Thyroid gland (tissue), 4 donors: ENCODE measurements around the gene SNX13.

ENCODE experiments used
- POLR2A ChIP-seq, 2 donors: fragments of 450-650 bp; IDR thresholded peaks; one replicate each; pipeline ENCODE4 v1.6.1; 2017; ENCODE audit warnings: antibody characterized with exemption in 2 of 2, mild to moderate bottlenecking in 2 of 2, moderate library complexity in 1 of 2
- TF ChIP-seq, protein P1 (sequence below), 6 experiments: fragments of 200-600 bp in 3 of 6; fragments of 450-650 bp in 3 of 6; sonication (generic) in 3 of 6; IDR thresholded peaks; one replicate each; pipeline ENCODE4 v1.5.1; 2016 to 2019; ENCODE audit warnings: antibody characterized with exemption in 6 of 6, mild to moderate bottlenecking in 2 of 6, inconsistent platforms in 1 of 6, moderate library complexity in 1 of 6

DNA sequence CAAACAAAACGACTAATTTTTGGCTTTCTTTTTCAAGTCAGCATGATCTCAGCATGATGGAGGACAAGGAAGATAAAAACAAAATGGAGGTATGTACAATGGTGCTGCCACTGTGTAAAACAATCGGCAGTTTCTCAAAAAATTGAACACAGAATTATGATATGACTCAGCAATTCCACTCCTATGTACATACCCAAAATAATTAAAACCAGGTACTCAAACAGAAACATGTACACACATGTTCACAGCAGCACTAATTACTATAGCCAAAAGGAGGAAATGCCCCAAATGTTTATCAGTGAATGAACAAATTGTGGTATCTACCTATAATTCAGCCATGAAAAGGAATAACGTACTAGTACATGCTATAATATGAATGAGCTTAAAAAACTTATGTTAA, 29.9 kb downstream of the SNX13 start:
- TF ChIP-seq, protein P1, sequence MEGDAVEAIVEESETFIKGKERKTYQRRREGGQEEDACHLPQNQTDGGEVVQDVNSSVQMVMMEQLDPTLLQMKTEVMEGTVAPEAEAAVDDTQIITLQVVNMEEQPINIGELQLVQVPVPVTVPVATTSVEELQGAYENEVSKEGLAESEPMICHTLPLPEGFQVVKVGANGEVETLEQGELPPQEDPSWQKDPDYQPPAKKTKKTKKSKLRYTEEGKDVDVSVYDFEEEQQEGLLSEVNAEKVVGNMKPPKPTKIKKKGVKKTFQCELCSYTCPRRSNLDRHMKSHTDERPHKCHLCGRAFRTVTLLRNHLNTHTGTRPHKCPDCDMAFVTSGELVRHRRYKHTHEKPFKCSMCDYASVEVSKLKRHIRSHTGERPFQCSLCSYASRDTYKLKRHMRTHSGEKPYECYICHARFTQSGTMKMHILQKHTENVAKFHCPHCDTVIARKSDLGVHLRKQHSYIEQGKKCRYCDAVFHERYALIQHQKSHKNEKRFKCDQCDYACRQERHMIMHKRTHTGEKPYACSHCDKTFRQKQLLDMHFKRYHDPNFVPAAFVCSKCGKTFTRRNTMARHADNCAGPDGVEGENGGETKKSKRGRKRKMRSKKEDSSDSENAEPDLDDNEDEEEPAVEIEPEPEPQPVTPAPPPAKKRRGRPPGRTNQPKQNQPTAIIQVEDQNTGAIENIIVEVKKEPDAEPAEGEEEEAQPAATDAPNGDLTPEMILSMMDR (IDR thresholded peaks at IDR 0.05), result no peak
- no peak for TF ChIP-seq POLR2A (IDR thresholded peaks at IDR 0.05)
